ENCODE results near the gene IL1RAPL2.

GRCh38 chrX:104707572-104707971 is 141.6 kb downstream of the IL1RAPL2 start:
- TF ChIP-seq CTCF (IDR thresholded peaks at IDR 0.05; ENCODE audit: low read depth, low read length): no peak
- TF ChIP-seq EZH2phosphoT487 (IDR thresholded peaks at IDR 0.05; ENCODE audit: low read depth): no peak

Data from OCI-LY3 (cell line).